HG03558 (cell line): ENCODE data around the gene TPH1.
"Not testable (repeated sequence)": the region's sequence is repeated elsewhere in the genome, so short reads cannot be mapped to it uniquely, and the experiment has no call there.

Source experiments
- ATAC-seq: cut with Tn5 transposase; IDR thresholded peaks from one replicate; pipeline ENCODE4 v1.9.1; 2021; ENCODE audit warnings: moderate number of reproducible peaks; ENCODE audit not compliant: unreplicated experiment; ENCODE audit errors: extremely low read depth

The TPH1 gene

GRCh38 chr11:18027475-18027874 lies 18.6 kb downstream of the TPH1 start:
- no peak for ATAC-seq

- ATAC-seq = no peak
Observed at GRCh38 chr11:18022419-18022818, 23.6 kb downstream of the TPH1 start.

GRCh38 chr11:18019650-18020049 lies 26.4 kb downstream of the TPH1 start:
- ATAC-seq = no peak

GRCh38 chr11:18016789-18017188 lies 29.3 kb downstream of the TPH1 start:
- no peak for ATAC-seq

GRCh38 chr11:18014876-18015275 lies 31.2 kb downstream of the TPH1 start:
- no peak for ATAC-seq

- no peak for ATAC-seq
Observed at GRCh38 chr11:18013790-18014507, 32.1 kb downstream of the TPH1 start.

GRCh38 chr11:18012906-18013781 lies 32.9 kb downstream of the TPH1 start, which contains the start of gene SERGEF:
Gene SERGEF (minus strand): TSS chr11:18013047. CDS start chr11:18013010, 37 bp downstream.
- ATAC-seq = peak; percentile 91

- no peak for ATAC-seq
Observed at GRCh38 chr11:18012122-18012905, 33.8 kb downstream of the TPH1 start.

GRCh38 chr11:18011633-18012032 lies 34.4 kb downstream of the TPH1 start:
- no peak for ATAC-seq

GRCh38 chr11:18010977-18011586 lies 35.0 kb downstream of the TPH1 start:
- ATAC-seq = no peak

- ATAC-seq = no peak
Observed at GRCh38 chr11:18010121-18010670, 35.9 kb downstream of the TPH1 start.

- no peak for ATAC-seq
Observed at GRCh38 chr11:18005376-18006129, 40.5 kb downstream of the TPH1 start.

- ATAC-seq = no peak
Observed at GRCh38 chr11:18001191-18001590, 44.9 kb downstream of the TPH1 start.

- ATAC-seq = no peak
Observed at GRCh38 chr11:18000760-18001159, 45.3 kb downstream of the TPH1 start.

- not testable (repeated sequence) for ATAC-seq
Observed at GRCh38 chr11:18000128-18000527, 45.9 kb downstream of the TPH1 start.
